Measurements from ENCODE around the gene SPRR2F.

- TF ChIP-seq POLR2A (IDR thresholded peaks at IDR 0.05) (no peak), CTCF (IDR thresholded peaks at IDR 0.05 in 8 of 11, conservative IDR thresholded peaks at IDR 0.05 in 3 of 11) (no peak), POLR2AphosphoS5 (IDR thresholded peaks at IDR 0.05) (no peak)
Observed at GRCh38 chr1:153125536-153125935, 12.2 kb upstream of the SPRR2F start.
